ENCODE data around the gene DUOXA2.

The DUOXA2 gene

GRCh38 chr15:45156744-45157455, 42.8 kb downstream of the DUOXA2 start:
- no peak overlapping the region for H2AFZ ChIP-seq (ENCODE audit: low read depth, low read length)
- no peak overlapping the region for H3K9ac ChIP-seq (ENCODE audit: low read length)
- H3K79me2 ChIP-seq (ENCODE audit: low read length): no peaks in the 10 kb centered on the region
- H4K20me1 ChIP-seq (ENCODE audit: insufficient read depth, low read length): no peaks in the 10 kb centered on the region
- H3K27ac ChIP-seq (ENCODE audit: low read length): no peak overlapping the region
- no peaks in the 10 kb centered on the region for H3K4me1 ChIP-seq (ENCODE audit: low read length)
- TF ChIP-seq EZH2phosphoT487 (IDR thresholded peaks at IDR 0.05; ENCODE audit: low read depth) (no peak), CTCF (IDR thresholded peaks at IDR 0.05; ENCODE audit: low read depth, low read length) (no peak)
- no peaks in the 10 kb centered on the region for H3K36me3 ChIP-seq (replicated peaks; ENCODE audit: low read depth, low read length)
- H3K9me3 ChIP-seq (ENCODE audit: insufficient read depth, low read length): no peaks in the 10 kb centered on the region
- H3K4me2 ChIP-seq (ENCODE audit: low read length): no peak overlapping the region
- no peaks in the 10 kb centered on the region for H3K27me3 ChIP-seq (ENCODE audit: low read depth, low read length)
- no peak overlapping the region for H3K4me3 ChIP-seq (ENCODE audit: low read length)

- Histone ChIP-seq H3K27ac (ENCODE audit: low read length) (no peak overlapping the region), H3K4me2 (ENCODE audit: low read length) (no peak overlapping the region), H3K9me3 (ENCODE audit: insufficient read depth, low read length) (no peaks in the 10 kb centered on the region), H3K9ac (ENCODE audit: low read length) (no peak overlapping the region), H2AFZ (ENCODE audit: low read depth, low read length) (no peak overlapping the region), H3K36me3 (replicated peaks; ENCODE audit: low read depth, low read length) (no peaks in the 10 kb centered on the region), H4K20me1 (ENCODE audit: insufficient read depth, low read length) (no peaks in the 10 kb centered on the region), H3K4me1 (ENCODE audit: low read length) (no peaks in the 10 kb centered on the region), H3K79me2 (ENCODE audit: low read length) (no peaks in the 10 kb centered on the region), H3K4me3 (ENCODE audit: low read length) (no peak overlapping the region), H3K27me3 (ENCODE audit: low read depth, low read length) (no peaks in the 10 kb centered on the region)
- TF ChIP-seq CTCF (IDR thresholded peaks at IDR 0.05; ENCODE audit: low read depth, low read length): no peak
- no peak for TF ChIP-seq EZH2phosphoT487 (IDR thresholded peaks at IDR 0.05; ENCODE audit: low read depth)
These were observed 43.8 kb downstream of the DUOXA2 start for GRCh38 chr15:45157974-45158373.

GRCh38 chr15:45161666-45162065, 47.5 kb downstream of the DUOXA2 start:
- Histone ChIP-seq H3K9ac (ENCODE audit: low read length) (no peak overlapping the region), H3K4me1 (ENCODE audit: low read length) (peaks cover 9% of the 10 kb centered on the region), H3K4me2 (ENCODE audit: low read length) (no peak overlapping the region), H2AFZ (ENCODE audit: low read depth, low read length) (no peak overlapping the region), H4K20me1 (ENCODE audit: insufficient read depth, low read length) (no peaks in the 10 kb centered on the region), H3K79me2 (ENCODE audit: low read length) (peaks cover 11% of the 10 kb centered on the region), H3K4me3 (ENCODE audit: low read length) (no peak overlapping the region), H3K27me3 (ENCODE audit: low read depth, low read length) (no peaks in the 10 kb centered on the region), H3K9me3 (ENCODE audit: insufficient read depth, low read length) (no peaks in the 10 kb centered on the region), H3K36me3 (replicated peaks; ENCODE audit: low read depth, low read length) (no peaks in the 10 kb centered on the region), H3K27ac (ENCODE audit: low read length) (no peak overlapping the region)
- TF ChIP-seq CTCF (IDR thresholded peaks at IDR 0.05; ENCODE audit: low read depth, low read length): no peak
- no peak for TF ChIP-seq EZH2phosphoT487 (IDR thresholded peaks at IDR 0.05; ENCODE audit: low read depth)

GRCh38 chr15:45162771-45163507, 48.8 kb downstream of the DUOXA2 start:
- Histone ChIP-seq H3K9ac (ENCODE audit: low read length) (no peak overlapping the region), H3K4me2 (ENCODE audit: low read length) (no peak overlapping the region), H4K20me1 (ENCODE audit: insufficient read depth, low read length) (no peaks in the 10 kb centered on the region)

More at GRCh38 chr15:45162771-45163507, 48.8 kb downstream of the DUOXA2 start:
- H3K27ac ChIP-seq (ENCODE audit: low read length): no peak overlapping the region
- H3K79me2 ChIP-seq (ENCODE audit: low read length): peaks cover 11% of the 10 kb centered on the region
- no peak overlapping the region for H2AFZ ChIP-seq (ENCODE audit: low read depth, low read length)
- H3K4me1 ChIP-seq (ENCODE audit: low read length): peaks cover 13% of the 10 kb centered on the region
- no peaks in the 10 kb centered on the region for H3K9me3 ChIP-seq (ENCODE audit: insufficient read depth, low read length)
- H3K4me3 ChIP-seq (ENCODE audit: low read length): no peak overlapping the region
- TF ChIP-seq EZH2phosphoT487 (IDR thresholded peaks at IDR 0.05; ENCODE audit: low read depth): no peak
- TF ChIP-seq CTCF (IDR thresholded peaks at IDR 0.05; ENCODE audit: low read depth, low read length): peak; percentile 89
- H3K27me3 ChIP-seq (ENCODE audit: low read depth, low read length): no peaks in the 10 kb centered on the region
- H3K36me3 ChIP-seq (replicated peaks; ENCODE audit: low read depth, low read length): no peaks in the 10 kb centered on the region

Data from OCI-LY3 (cell line).